Upper lobe of right lung (tissue), 1 donor: Measurements from ENCODE around the gene CHDH. TPM values are rescaled to one million over a fixed set of nuclear protein-coding genes. Genes with fewer than 3 reads are reported as not detected.
A peak's percentile ranks its signal among the peaks of the same experiment; 100 is the strongest.

ENCODE experiments used
- ATAC-seq: fragments of 200-7000 bp; cut with Tn5 transposase; one replicate; pipeline ENCODE4 v1.9.1; 2020; ENCODE audit warnings: mild to moderate bottlenecking, moderate library complexity
- DNase-seq: peaks from one replicate; pipeline ENCODE4 v3.0.0-alpha.2; 2020
- H3K27ac ChIP-seq: fragments of 200-600 bp; one replicate; pipeline ENCODE4 v1.8.0; 2022
- H3K27me3 ChIP-seq: fragments of 200-600 bp; one replicate; pipeline ENCODE4 v1.8.0; 2022; ENCODE audit warnings: mild to moderate bottlenecking
- H3K36me3 ChIP-seq: fragments of 200-600 bp; one replicate; pipeline ENCODE4 v1.8.0; 2022
- H3K4me1 ChIP-seq: fragments of 200-600 bp; one replicate; pipeline ENCODE4 v1.8.0; 2022
- H3K4me3 ChIP-seq: fragments of 200-600 bp; one replicate; pipeline ENCODE4 v1.8.0; 2022; ENCODE audit warnings: mild to moderate bottlenecking
- H3K9me3 ChIP-seq: fragments of 200-600 bp; one replicate; pipeline ENCODE4 v1.8.0; 2022
- intact Hi-C: fragments of 100-400 bp; cut with DNase I; formaldehyde crosslinking; loops from one replicate; pipeline ENCODE4 v1.11.0; 2022
- total RNA-seq: library from RNA; stranded (reverse); fragmentation: NEBNext Ultra II Directional; extraction: Animal tissue kit (Norgen Biotek cat#: 25700); gene quantifications from one replicate; pipeline ENCODE4 v1.2.1, GENCODE V29; 2021
- TF ChIP-seq, protein P1 (sequence below): fragments of 200-600 bp; IDR thresholded peaks from one replicate; pipeline ENCODE4 v1.8.0; 2022; ENCODE audit warnings: antibody characterized with exemption
- donor health status: DM: no; HTN: yes; CAD: no; lungs with severe emphysema.

Gene CHDH
- total RNA-seq, 1 donor from 2014 or later: 10.9 TPM

DNA sequence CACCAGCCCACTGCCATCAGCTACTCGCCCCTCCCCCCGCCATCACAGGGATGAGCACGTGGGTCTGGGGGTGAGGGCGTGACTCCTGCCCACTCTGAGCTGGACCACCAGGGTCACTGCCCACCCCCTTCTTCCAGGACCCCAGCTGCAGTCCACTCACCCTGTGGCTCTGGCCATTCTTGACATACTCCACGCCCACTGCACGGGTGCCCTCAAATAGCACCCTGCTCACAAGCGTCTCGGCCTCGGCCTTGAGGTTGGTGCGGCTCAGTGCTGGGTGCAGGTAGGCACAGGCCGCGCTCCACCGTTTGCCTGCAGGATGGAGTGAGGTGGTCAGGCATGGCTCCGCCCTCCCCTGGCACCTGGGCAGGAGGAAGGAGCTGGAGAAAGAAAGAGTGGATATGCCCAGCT lies 23.9 kb downstream of the CHDH start:
- DNase-seq: no peak
- TF ChIP-seq, protein P1, sequence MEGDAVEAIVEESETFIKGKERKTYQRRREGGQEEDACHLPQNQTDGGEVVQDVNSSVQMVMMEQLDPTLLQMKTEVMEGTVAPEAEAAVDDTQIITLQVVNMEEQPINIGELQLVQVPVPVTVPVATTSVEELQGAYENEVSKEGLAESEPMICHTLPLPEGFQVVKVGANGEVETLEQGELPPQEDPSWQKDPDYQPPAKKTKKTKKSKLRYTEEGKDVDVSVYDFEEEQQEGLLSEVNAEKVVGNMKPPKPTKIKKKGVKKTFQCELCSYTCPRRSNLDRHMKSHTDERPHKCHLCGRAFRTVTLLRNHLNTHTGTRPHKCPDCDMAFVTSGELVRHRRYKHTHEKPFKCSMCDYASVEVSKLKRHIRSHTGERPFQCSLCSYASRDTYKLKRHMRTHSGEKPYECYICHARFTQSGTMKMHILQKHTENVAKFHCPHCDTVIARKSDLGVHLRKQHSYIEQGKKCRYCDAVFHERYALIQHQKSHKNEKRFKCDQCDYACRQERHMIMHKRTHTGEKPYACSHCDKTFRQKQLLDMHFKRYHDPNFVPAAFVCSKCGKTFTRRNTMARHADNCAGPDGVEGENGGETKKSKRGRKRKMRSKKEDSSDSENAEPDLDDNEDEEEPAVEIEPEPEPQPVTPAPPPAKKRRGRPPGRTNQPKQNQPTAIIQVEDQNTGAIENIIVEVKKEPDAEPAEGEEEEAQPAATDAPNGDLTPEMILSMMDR: no peak
- Histone ChIP-seq H3K4me1 (no peaks in the 10 kb centered on the region), H3K27ac (no peak overlapping the region), H3K36me3 (peaks cover 15% of the 10 kb centered on the region), H3K9me3 (no peaks in the 10 kb centered on the region), H3K4me3 (no peak overlapping the region), H3K27me3 (no peaks in the 10 kb centered on the region)
- intact Hi-C loops: no loop called here
- ATAC-seq: no peak

DNA sequence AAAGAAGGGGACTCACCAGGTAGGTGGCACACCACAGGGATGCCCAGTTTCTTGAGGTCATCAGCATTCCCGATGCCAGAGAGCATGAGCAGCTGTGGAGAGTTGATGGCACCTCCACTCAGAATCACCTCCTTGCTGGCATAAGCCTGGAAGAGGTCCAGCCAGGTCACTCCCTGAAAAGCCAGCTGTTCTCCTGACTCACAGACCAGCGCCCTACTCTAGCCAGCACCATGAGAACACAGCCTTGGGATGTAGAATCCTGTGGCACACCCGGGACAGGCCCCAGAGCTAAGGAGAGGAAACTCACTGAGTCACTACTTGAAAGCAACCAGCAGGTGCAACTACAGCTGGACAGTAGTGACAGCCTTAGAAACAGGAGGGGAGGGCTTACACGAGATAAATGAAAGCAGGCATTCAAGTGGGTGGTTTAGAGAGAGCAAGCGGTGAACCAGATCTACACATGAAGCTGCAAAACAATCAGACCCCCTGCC lies 24.5 kb downstream of the CHDH start:
- Histone ChIP-seq H3K27me3 (no peaks in the 10 kb centered on the region), H3K36me3 (peaks cover 17% of the 10 kb centered on the region), H3K4me3 (no peak overlapping the region), H3K27ac (no peak overlapping the region), H3K4me1 (no peaks in the 10 kb centered on the region), H3K9me3 (no peaks in the 10 kb centered on the region)
- ATAC-seq (no peak), DNase-seq (no peak)
- TF ChIP-seq, protein P1: no peak
- intact Hi-C loops: no loop called here

DNA sequence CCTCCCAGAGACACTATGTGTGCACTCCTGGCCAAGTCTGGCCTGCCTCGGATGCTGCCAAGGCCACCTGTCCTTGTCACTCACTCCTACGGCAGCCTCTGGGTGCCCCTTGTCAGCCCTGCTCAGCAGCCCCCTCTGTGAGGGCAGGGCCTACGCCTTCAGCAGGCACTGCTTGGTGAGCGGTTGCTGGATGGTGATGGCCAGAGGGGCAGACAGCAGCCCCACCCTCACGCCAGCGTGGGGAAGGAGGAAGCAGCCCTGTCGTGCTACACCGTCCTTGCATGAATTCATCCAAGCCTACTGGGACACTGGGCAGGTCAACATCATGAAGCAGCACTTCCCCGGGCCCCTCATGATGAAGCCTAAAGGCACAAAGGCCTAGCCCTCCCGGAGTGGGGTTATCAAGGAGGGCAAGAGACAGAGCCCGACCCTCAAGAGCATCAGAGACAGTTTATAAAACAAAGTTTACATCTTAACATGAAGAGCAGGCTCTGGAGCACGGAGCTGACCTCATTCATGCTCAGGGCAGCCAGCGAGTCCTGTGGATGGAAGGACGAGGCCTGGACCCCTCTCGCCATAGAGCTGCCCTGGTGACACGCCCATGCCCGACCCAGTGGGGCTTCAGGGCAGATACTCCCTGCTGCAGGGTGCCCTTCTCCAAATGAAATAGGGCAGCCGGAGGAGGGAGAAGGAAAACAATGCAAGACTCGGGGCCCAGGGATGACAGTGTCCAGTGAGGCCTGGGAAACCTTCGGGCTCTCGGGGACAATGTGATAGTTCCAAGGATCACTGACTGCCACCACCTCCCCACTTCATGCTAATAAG lies 25.3 kb downstream of the CHDH start:
- no peak for ATAC-seq
- peaks cover 17% of the 10 kb centered on the region for H3K36me3 ChIP-seq
- no peak overlapping the region for H3K4me3 ChIP-seq
- intact Hi-C loops: no loop called here
- H3K27me3 ChIP-seq: no peaks in the 10 kb centered on the region
- DNase-seq: peak; percentile 52
- H3K27ac ChIP-seq: no peak overlapping the region
- no peaks in the 10 kb centered on the region for H3K4me1 ChIP-seq
- TF ChIP-seq, protein P1: no peak
- no peaks in the 10 kb centered on the region for H3K9me3 ChIP-seq

DNA sequence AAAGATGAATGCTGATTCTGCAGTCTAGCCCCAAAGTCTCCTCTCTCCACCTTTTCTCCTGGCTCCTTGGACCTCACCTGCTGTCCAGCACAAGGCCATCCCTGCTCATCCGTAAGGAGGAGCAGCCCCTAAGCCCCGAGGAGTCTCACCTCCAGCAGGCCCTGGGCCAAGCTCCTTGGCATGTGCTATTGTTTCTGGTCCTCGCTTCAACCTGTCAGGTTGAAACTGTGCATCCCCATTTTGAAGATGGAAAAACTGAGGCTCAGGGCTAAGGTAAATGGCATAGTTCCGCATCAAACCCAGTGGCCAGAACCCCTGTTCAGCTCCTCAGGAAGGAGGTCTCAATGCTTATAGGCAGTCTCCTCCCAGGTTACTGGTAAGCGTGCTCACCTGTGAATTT lies 26.1 kb downstream of the CHDH start:
- Histone ChIP-seq H3K4me3 (no peak overlapping the region), H3K27me3 (no peaks in the 10 kb centered on the region), H3K9me3 (no peaks in the 10 kb centered on the region), H3K4me1 (no peaks in the 10 kb centered on the region), H3K36me3 (peaks cover 21% of the 10 kb centered on the region), H3K27ac (no peak overlapping the region)
- no peak for ATAC-seq
- DNase-seq: no peak
- intact Hi-C loops: no loop called here
- TF ChIP-seq, protein P1: no peak

DNA sequence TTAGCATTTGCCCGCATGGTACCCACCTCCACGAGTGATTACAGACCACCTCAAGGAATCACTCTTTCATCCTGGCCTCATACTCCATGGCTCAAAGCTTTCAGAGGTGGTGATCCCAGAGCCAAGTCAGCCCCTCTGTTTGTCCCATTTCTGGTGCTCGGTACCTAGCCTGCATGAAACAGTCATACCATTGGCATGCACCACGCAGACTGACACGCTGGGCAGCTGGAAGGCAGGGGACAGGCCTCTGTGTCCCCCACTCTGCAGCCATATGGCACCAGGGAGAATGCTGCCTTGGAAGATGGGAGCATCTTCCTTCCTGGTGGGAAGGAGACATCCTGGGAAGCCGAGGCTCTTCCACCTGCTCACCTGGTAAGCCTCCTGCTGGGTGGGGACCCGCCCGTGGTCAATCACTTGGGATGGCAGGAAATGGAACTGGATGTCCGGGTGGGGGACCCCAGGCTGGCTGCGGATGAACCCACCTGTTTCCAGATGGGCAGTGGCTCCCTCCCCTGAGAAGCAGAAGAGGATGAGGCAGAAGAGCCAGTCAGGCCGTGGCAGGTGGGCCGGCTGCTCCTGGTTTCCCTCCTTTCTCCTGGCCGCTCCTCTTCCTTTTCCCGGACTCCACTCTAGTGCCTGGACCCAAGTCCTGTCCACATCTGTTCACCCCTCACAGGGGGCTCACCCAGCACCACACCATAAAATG lies 26.9 kb downstream of the CHDH start:
- DNase-seq (peak; percentile 43), ATAC-seq (no peak)
- Histone ChIP-seq H3K27ac (no peak overlapping the region), H3K4me3 (no peak overlapping the region), H3K36me3 (peaks cover 21% of the 10 kb centered on the region), H3K9me3 (no peaks in the 10 kb centered on the region), H3K4me1 (no peaks in the 10 kb centered on the region), H3K27me3 (no peaks in the 10 kb centered on the region)
- TF ChIP-seq, protein P1: no peak
- intact Hi-C loops: no loop called here
